ENCODE measurements around the gene ISM2. TPM values are rescaled to one million over a fixed set of nuclear protein-coding genes. Genes with fewer than 3 reads are reported as not detected.

Gene ISM2
- polyA plus RNA-seq, 2 of the 4 experiments (the other 2 are of a cell fraction) = 0.10 to 0.21 TPM

- CTCF ChIA-PET = interaction anchor here (1.1 kb wide), 1 partner anchor 61 kb away, joined by 3 read pairs; no protein-coding TSS in a partner anchor
- 84% methylated on average over 5 of the region's 5 CpGs for WGBS (ENCODE audit: missing lambda C conversion rate)
- TF ChIP-seq RFX5 (IDR thresholded peaks at IDR 0.05) = no peak
- TF ChIP-seq ZNF302 (CRISPR knock-in tag; IDR thresholded peaks at IDR 0.05) = no peak
- TF ChIP-seq HEYL (CRISPR knock-in tag; IDR thresholded peaks at IDR 0.05) = no peak
- TF ChIP-seq E2F6 (IDR thresholded peaks at IDR 0.05; ENCODE audit: borderline replicate concordance, low read depth) = no peak
- TF ChIP-seq POLR2AphosphoS2 (conservative IDR thresholded peaks at IDR 0.05; ENCODE audit: low read length) = no peak
- TF ChIP-seq FOSL2 (IDR thresholded peaks at IDR 0.05) = no peak
- TF ChIP-seq FOSL2 (CRISPR knock-in tag; IDR thresholded peaks at IDR 0.05) = no peak
- no peak for TF ChIP-seq ZSCAN20 (CRISPR knock-in tag; IDR thresholded peaks at IDR 0.05)
- TF ChIP-seq USF2 (IDR thresholded peaks at IDR 0.05) = no peak
- TF ChIP-seq CBX2 (IDR thresholded peaks at IDR 0.05; ENCODE audit: borderline replicate concordance, low read depth) = no peak
- no peak for TF ChIP-seq RNF2 (IDR thresholded peaks at IDR 0.05; ENCODE audit: borderline replicate concordance, low read depth)
- DNase-seq (ENCODE audit: low read depth in 1 of 2, low spot score in 1 of 2) = no peak
- H3K9me3 ChIP-seq = no peaks in the 10 kb centered on the region
- H3K27ac ChIP-seq = no peak overlapping the region
- POLR2A ChIA-PET = no interaction called here
- H3K4me3 ChIP-seq = no peak overlapping the region
- H3K4me2 ChIP-seq = no peak overlapping the region
- FAIRE-seq = no peak
- H3K4me1 ChIP-seq = peaks cover 4% of the 10 kb centered on the region; the same call in 1 of the 3 replicates
- ATAC-seq = no peak
Measured at GRCh38 chr14:77491056-77491455, 7.6 kb downstream of the ISM2 start.

- 80% methylated on average over 8 of the region's 8 CpGs for WGBS (ENCODE audit: missing lambda C conversion rate)
- ChIA-PET POLR2A (no interaction called here), CTCF (interaction anchor here (1.1 kb wide), 1 partner anchor 61 kb away, joined by 3 read pairs; no protein-coding TSS in a partner anchor)
- FAIRE-seq = no peak
- Histone ChIP-seq H3K4me1 (peaks cover 4% of the 10 kb centered on the region; the same call in 1 of the 3 replicates), H3K9me3 (no peaks in the 10 kb centered on the region), H3K4me2 (no peak overlapping the region), H3K4me3 (no peak overlapping the region), H3K27ac (no peak overlapping the region)
- no peak for ATAC-seq
- no peak for DNase-seq (ENCODE audit: low read depth in 1 of 2, low spot score in 1 of 2)
- TF ChIP-seq JUNB (IDR thresholded peaks at IDR 0.05) = no peak
- no peak for TF ChIP-seq MAZ (IDR thresholded peaks at IDR 0.05; ENCODE audit: borderline replicate concordance, low read depth, low read length)
- TF ChIP-seq HDAC2 (IDR thresholded peaks at IDR 0.05) = no peak
- TF ChIP-seq KDM1A (IDR thresholded peaks at IDR 0.05; ENCODE audit: low read depth) = no peak
Measured at GRCh38 chr14:77490347-77490986, 8.1 kb downstream of the ISM2 start.

- no peak for FAIRE-seq
- H3K4me1 ChIP-seq = peaks cover 4% of the 10 kb centered on the region; the same call in 1 of the 3 replicates
- no peak for DNase-seq (ENCODE audit: low read depth in 1 of 2, low spot score in 1 of 2)
- no peaks in the 10 kb centered on the region for H3K9me3 ChIP-seq
- no peak for ATAC-seq
- no peak overlapping the region for H3K4me2 ChIP-seq
- CTCF ChIA-PET = interaction anchor here (0.7 to 1.6 kb wide), 5 partner anchors 9 to 64 kb away, joined by 3 to 5 read pairs (median 3); partner anchors contain the start of gene ISM2
- POLR2A ChIA-PET = no interaction called here
- H3K27ac ChIP-seq = no peak overlapping the region
- WGBS (ENCODE audit: missing lambda C conversion rate) = 68% methylated on average over 6 of the region's 6 CpGs
- no peak overlapping the region for H3K4me3 ChIP-seq
- no peak for TF ChIP-seq FOXS1 (CRISPR knock-in tag; IDR thresholded peaks at IDR 0.05)
- no peak for TF ChIP-seq EP300 (IDR thresholded peaks at IDR 0.05)
- no peak for TF ChIP-seq SMC3 (IDR thresholded peaks at IDR 0.05)
- TF ChIP-seq MAZ (IDR thresholded peaks at IDR 0.05; ENCODE audit: borderline replicate concordance, low read depth, low read length) = no peak
- no peak for TF ChIP-seq HEYL (CRISPR knock-in tag; IDR thresholded peaks at IDR 0.05)
- TF ChIP-seq CBX8 (IDR thresholded peaks at IDR 0.05) = no peak
- no peak for TF ChIP-seq ZFP36 (IDR thresholded peaks at IDR 0.05; ENCODE audit: borderline replicate concordance, partially characterized antibody)
- no peak for TF ChIP-seq HOXB13 (CRISPR knock-in tag; IDR thresholded peaks at IDR 0.05; ENCODE audit: low read depth)
- TF ChIP-seq E2F6 (IDR thresholded peaks at IDR 0.05; ENCODE audit: borderline replicate concordance, low read depth) = no peak
- TF ChIP-seq HMGXB4 (CRISPR knock-in tag; IDR thresholded peaks at IDR 0.05; ENCODE audit: borderline replicate concordance) = no peak
- no peak for TF ChIP-seq ZC3H11A (IDR thresholded peaks at IDR 0.05)
- no peak for TF ChIP-seq NFE2L2 (conservative IDR thresholded peaks at IDR 0.05; ENCODE audit: low read length)
- TF ChIP-seq ELK1 (IDR thresholded peaks at IDR 0.05; ENCODE audit: low read depth, low read length) = no peak
Measured at GRCh38 chr14:77489041-77489440, 9.6 kb downstream of the ISM2 start.
